Endodermal cell (in vitro differentiated cells): Measurements from ENCODE around the gene NPAS3. TPM values are rescaled to one million over a fixed set of nuclear protein-coding genes. Genes with fewer than 3 reads are reported as not detected.

ENCODE experiments used
- DNase-seq: peaks from one replicate; pipeline ENCODE4 v3.0.0-alpha.2; 2017
- H3K27ac ChIP-seq: 2 replicates; pipeline ENCODE4 v1.5.1; 2013; ENCODE audit warnings: mild to moderate bottlenecking, low read depth, low read length, moderate library complexity
- H3K27me3 ChIP-seq: 2 replicates; pipeline ENCODE4 v1.6.1; 2013; ENCODE audit warnings: mild to moderate bottlenecking, low read length, moderate library complexity; ENCODE audit not compliant: insufficient read depth, control insufficient read depth, poor library complexity, severe bottlenecking
- H3K36me3 ChIP-seq: 2 replicates; pipeline ENCODE4 v1.7.0; 2013; ENCODE audit warnings: mild to moderate bottlenecking, low read length, moderate library complexity; ENCODE audit not compliant: control insufficient read depth, insufficient read depth
- H3K4me1 ChIP-seq: one replicate; pipeline ENCODE4 v1.7.0; 2013; ENCODE audit warnings: low read length; ENCODE audit not compliant: control insufficient read depth, insufficient read depth
- H3K4me3 ChIP-seq: 2 replicates; pipeline ENCODE4 v1.5.1; 2013; ENCODE audit warnings: mild to moderate bottlenecking, low read length, moderate library complexity
- H3K9ac ChIP-seq: 2 replicates; pipeline ENCODE4 v1.6.1; 2013; ENCODE audit warnings: mild to moderate bottlenecking, low read length, moderate library complexity; ENCODE audit not compliant: poor library complexity, severe bottlenecking; ENCODE audit errors: extremely low read depth
- H3K9me3 ChIP-seq: 2 replicates; pipeline ENCODE4 v1.6.1; 2013; ENCODE audit warnings: mild to moderate bottlenecking, low read length, moderate library complexity; ENCODE audit not compliant: control insufficient read depth
- H3K27ac Mint-ChIP-seq: 2 replicates; pipeline ENCODE4 v1.8.0; 2020; ENCODE audit warnings: mixed read lengths
- H3K27me3 Mint-ChIP-seq: 2 replicates; pipeline ENCODE4 v1.8.0; 2021; ENCODE audit warnings: mild to moderate bottlenecking, mixed read lengths; ENCODE audit not compliant: insufficient read depth
- H3K36me3 Mint-ChIP-seq: 2 replicates; pipeline ENCODE4 v1.8.0; 2020; ENCODE audit warnings: low read depth, mixed read lengths
- H3K4me1 Mint-ChIP-seq: 2 replicates; pipeline ENCODE4 v1.8.0; 2020; ENCODE audit warnings: mixed read lengths
- H3K4me3 Mint-ChIP-seq: 2 replicates; pipeline ENCODE4 v1.8.0; 2020; ENCODE audit warnings: mild to moderate bottlenecking, moderate library complexity, mixed read lengths
- H3K9me3 Mint-ChIP-seq: 2 replicates; pipeline ENCODE4 v1.8.0; 2020; ENCODE audit warnings: mild to moderate bottlenecking, mixed read lengths
- WGBS, 2 experiments: methylation state at CpG; one replicate each; pipeline versions ENCODE4 v1.1.5 to v1.1.7; 2013; ENCODE audit warnings: missing lambda C conversion rate in 2 of 2, mixed read lengths in 1 of 2; ENCODE audit not compliant: insufficient coverage in 1 of 2, insufficient read length in 1 of 2; 5-methylcytosine and 5-hydroxymethylcytosine counted together
- total RNA-seq, 2 donors: library from RNA; stranded (reverse); fragmentation: NEBNext Ultra II Directional in 1 of 2; extraction: Animal tissue kit (Norgen Biotek cat#: 25700) in 1 of 2; gene quantifications; 2 replicates in 1 of 2; 3 replicates in 1 of 2; pipeline ENCODE4 v1.2.1, GENCODE V29; 2021
- TF ChIP-seq, protein P1 (sequence below): fragments of 200-600 bp; sonication (generic); conservative IDR thresholded peaks from 2 replicates; pipeline ENCODE4 v1.5.0; 2021; ENCODE audit warnings: antibody characterized with exemption, mild to moderate bottlenecking

The NPAS3 gene
- total RNA-seq, 2 donors from 2014 or later, result 1.4 to 1.6 TPM

DNA sequence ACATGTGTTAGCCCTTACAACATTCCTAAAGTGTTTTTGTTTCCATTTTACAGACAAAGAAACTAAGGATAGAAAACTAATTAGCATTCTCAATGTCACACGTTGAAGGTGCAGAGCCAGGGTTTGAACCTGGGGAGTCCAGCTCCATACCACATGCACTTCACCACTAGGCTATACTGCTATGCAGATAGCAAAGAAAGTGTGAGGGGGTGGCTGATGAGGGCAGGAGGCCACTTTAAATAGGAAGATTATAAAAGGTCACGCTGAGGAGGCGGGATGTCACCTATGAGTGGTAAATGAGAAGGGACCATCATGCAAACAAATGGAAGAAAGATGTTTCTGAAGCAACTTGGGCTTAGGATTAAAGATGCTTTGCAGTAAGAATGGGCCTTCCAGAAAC lies 798.3 kb downstream of the NPAS3 start:
- WGBS, 2 experiments, result 90 to 100% methylated on average over 1 to 3 of the region's 3 CpGs
- H3K27ac ChIP-seq, result no peak overlapping the region
- no peak overlapping the region for H3K4me3 ChIP-seq
- Mint-ChIP-seq H3K27ac (no peak overlapping the region), H3K27me3 (no peaks in the 10 kb centered on the region), H3K4me1 (no peaks in the 10 kb centered on the region), H3K4me3 (no peak overlapping the region), H3K36me3 (no peaks in the 10 kb centered on the region), H3K9me3 (no peaks in the 10 kb centered on the region)
- no peak overlapping the region for H3K9ac ChIP-seq
- no peak for DNase-seq
- TF ChIP-seq, protein P1, sequence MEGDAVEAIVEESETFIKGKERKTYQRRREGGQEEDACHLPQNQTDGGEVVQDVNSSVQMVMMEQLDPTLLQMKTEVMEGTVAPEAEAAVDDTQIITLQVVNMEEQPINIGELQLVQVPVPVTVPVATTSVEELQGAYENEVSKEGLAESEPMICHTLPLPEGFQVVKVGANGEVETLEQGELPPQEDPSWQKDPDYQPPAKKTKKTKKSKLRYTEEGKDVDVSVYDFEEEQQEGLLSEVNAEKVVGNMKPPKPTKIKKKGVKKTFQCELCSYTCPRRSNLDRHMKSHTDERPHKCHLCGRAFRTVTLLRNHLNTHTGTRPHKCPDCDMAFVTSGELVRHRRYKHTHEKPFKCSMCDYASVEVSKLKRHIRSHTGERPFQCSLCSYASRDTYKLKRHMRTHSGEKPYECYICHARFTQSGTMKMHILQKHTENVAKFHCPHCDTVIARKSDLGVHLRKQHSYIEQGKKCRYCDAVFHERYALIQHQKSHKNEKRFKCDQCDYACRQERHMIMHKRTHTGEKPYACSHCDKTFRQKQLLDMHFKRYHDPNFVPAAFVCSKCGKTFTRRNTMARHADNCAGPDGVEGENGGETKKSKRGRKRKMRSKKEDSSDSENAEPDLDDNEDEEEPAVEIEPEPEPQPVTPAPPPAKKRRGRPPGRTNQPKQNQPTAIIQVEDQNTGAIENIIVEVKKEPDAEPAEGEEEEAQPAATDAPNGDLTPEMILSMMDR, result no peak
- no peaks in the 10 kb centered on the region for H3K27me3 ChIP-seq
- no peaks in the 10 kb centered on the region for H3K4me1 ChIP-seq
- H3K36me3 ChIP-seq, result no peaks in the 10 kb centered on the region
- H3K9me3 ChIP-seq, result no peaks in the 10 kb centered on the region

DNA sequence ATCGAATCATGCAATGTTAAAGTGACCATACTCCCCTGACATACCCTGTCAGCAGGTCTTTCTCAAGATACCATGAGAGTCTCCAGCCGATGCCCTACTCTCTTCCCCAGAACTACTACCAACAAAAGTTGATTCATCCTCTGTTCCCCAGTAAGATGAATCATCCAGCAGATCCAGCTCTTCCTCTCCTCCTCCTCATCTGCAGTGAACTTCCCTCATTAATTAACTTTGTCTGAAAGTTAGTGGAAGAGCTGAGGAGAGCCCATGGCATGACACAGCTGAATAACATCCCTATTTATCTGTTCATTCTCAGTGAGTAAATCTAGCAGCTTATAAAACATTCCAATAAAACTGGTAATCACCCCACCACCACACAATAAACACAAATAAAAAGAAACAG lies 798.8 kb downstream of the NPAS3 start:
- no peaks in the 10 kb centered on the region for H3K4me1 Mint-ChIP-seq
- no peak for DNase-seq
- H3K27ac Mint-ChIP-seq, result no peak overlapping the region
- Histone ChIP-seq H3K27ac (no peak overlapping the region), H3K4me1 (no peaks in the 10 kb centered on the region), H3K27me3 (no peaks in the 10 kb centered on the region), H3K4me3 (no peak overlapping the region), H3K9me3 (no peaks in the 10 kb centered on the region), H3K36me3 (no peaks in the 10 kb centered on the region), H3K9ac (no peak overlapping the region)
- H3K9me3 Mint-ChIP-seq, result no peaks in the 10 kb centered on the region
- no peak overlapping the region for H3K4me3 Mint-ChIP-seq
- no peaks in the 10 kb centered on the region for H3K27me3 Mint-ChIP-seq
- WGBS, 2 experiments, result 88 to 94% methylated on average over 2 of the region's 2 CpGs
- TF ChIP-seq, protein P1, result no peak
- H3K36me3 Mint-ChIP-seq, result no peaks in the 10 kb centered on the region

DNA sequence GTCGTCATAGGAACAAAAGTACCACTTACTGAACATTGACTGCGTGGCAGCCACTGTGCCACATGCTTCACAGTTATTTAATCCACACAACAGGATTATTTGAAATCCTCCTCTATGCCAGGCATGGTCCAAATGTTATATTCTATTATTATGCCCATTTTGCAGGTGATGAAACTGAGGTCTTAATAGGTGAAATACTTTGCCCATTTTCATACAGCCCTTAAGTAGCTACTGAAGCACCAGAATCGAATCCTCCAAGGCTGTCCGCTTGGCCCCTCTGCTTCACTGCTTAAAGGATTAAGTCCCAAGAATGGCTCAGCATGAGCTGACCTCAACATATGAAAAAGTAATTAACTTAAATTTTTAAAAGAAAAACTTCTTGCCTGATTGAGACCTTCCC lies 799.4 kb downstream of the NPAS3 start:
- H3K4me1 ChIP-seq, result no peaks in the 10 kb centered on the region
- no peaks in the 10 kb centered on the region for H3K27me3 Mint-ChIP-seq

More for the DNA sequence above, 799.4 kb downstream of the NPAS3 start:
- 73 to 95% methylated on average over 2 to 4 of the region's 4 CpGs for WGBS, 2 experiments
- Mint-ChIP-seq H3K4me1 (no peaks in the 10 kb centered on the region), H3K27ac (no peak overlapping the region), H3K9me3 (no peaks in the 10 kb centered on the region), H3K4me3 (no peak overlapping the region), H3K36me3 (no peaks in the 10 kb centered on the region)
- Histone ChIP-seq H3K36me3 (no peaks in the 10 kb centered on the region), H3K27me3 (no peaks in the 10 kb centered on the region), H3K27ac (no peak overlapping the region), H3K9ac (no peak overlapping the region), H3K9me3 (no peaks in the 10 kb centered on the region), H3K4me3 (no peak overlapping the region)
- DNase-seq, result no peak
- TF ChIP-seq, protein P1, result no peak
